GM12878 (cell line): ENCODE results near the gene ADAMTS3. TPM values are rescaled to one million over a fixed set of nuclear protein-coding genes. Genes with fewer than 3 reads are reported as not detected.

Experiments
- ATAC-seq: fragments of 200-7000 bp; cut with Tn5 transposase; 3 replicates; pipeline ENCODE4 v1.9.1; 2020; ENCODE audit warnings: mild to moderate bottlenecking, moderate library complexity
- BruUV-seq: library from RNA; stranded (reverse); fragments of 400-500 nt; replicated peaks from 2 replicates; lab custom pipeline; 2021; lab: Mats Ljungman, UMichigan
- CTCF ChIA-PET: fragments of 300-600 bp; sonication (Branson Sonifier 250); formaldehyde crosslinking; extraction: SDS; loops from one replicate; lab custom pipeline; 2021; ENCODE audit warnings: inconsistent platforms; lab: Yijun Ruan, JAX
- POLR2A ChIA-PET: fragments of 350-600 bp; formaldehyde crosslinking; extraction: SDS; loops from one replicate; lab custom pipeline; 2021; ENCODE audit warnings: inconsistent platforms; lab: Charles Lee
- RAD21 ChIA-PET: fragments of 300-600 bp; sonication (Branson Sonifier 250); formaldehyde crosslinking; loops from one replicate; lab custom pipeline; 2023; ENCODE audit warnings: antibody characterized with exemption; ENCODE audit not compliant: unreplicated experiment; lab: Charles Lee
- SMC1A ChIA-PET: fragments of 300-600 bp; sonication (Branson Sonifier 250); formaldehyde crosslinking; loops from one replicate; lab custom pipeline; 2023; ENCODE audit not compliant: unreplicated experiment, uncharacterized antibody; lab: Charles Lee
- DNase-seq: peaks from one replicate; pipeline ENCODE4 v3.0.0-alpha.2; 2011; ENCODE audit warnings: low read depth, low spot score
- FAIRE-seq: peaks from 3 replicates; lab custom pipeline; 2011; peaks lifted over from hg19 to GRCh38; lab: Jason Lieb, UNC
- H2AFZ ChIP-seq: 2 replicates; pipeline ENCODE4 v1.6.0; 2011; ENCODE audit warnings: low read depth, low read length, control low read depth; ENCODE audit not compliant: control insufficient read depth
- H3K27ac ChIP-seq: 2 replicates; pipeline ENCODE4 v1.5.1; 2011; ENCODE audit warnings: control low read depth; ENCODE audit not compliant: control insufficient read depth, insufficient read depth
- H3K27me3 ChIP-seq, 2 experiments: replicated peaks in 1 of 2; 2 replicates each; pipeline versions ENCODE4 v1.6.0 to v1.6.1; 2011; ENCODE audit warnings: low read length in 1 of 2; ENCODE audit not compliant: control insufficient read depth in 2 of 2, insufficient read depth in 2 of 2
- H3K36me3 ChIP-seq, 2 experiments: 2 replicates each; pipeline ENCODE4 v1.5.1; 2011; ENCODE audit warnings: low read length in 1 of 2; ENCODE audit not compliant: control insufficient read depth in 2 of 2, insufficient read depth in 2 of 2
- H3K4me1 ChIP-seq: 2 replicates; pipeline ENCODE4 v1.6.1; 2011; ENCODE audit warnings: mild to moderate bottlenecking, low read length, moderate library complexity, mixed read lengths; ENCODE audit not compliant: control insufficient read depth, insufficient read depth
- H3K4me2 ChIP-seq: 2 replicates; pipeline ENCODE4 v1.6.0; 2011; ENCODE audit warnings: control low read depth; ENCODE audit not compliant: control insufficient read depth, insufficient read depth
- H3K4me3 ChIP-seq: fragments of 200-600 bp; sonication (generic); 2 replicates; pipeline ENCODE4 v1.5.1; 2016
- H3K79me2 ChIP-seq: 2 replicates; pipeline ENCODE4 v1.6.0; 2011; ENCODE audit warnings: low read length; ENCODE audit not compliant: control insufficient read depth, insufficient read depth
- H3K9ac ChIP-seq: 2 replicates; pipeline ENCODE4 v1.8.0; 2011; ENCODE audit warnings: low read length, control low read depth, mixed read lengths; ENCODE audit not compliant: control insufficient read depth, insufficient read depth
- H3K9me3 ChIP-seq: replicated peaks from 3 replicates; pipeline ENCODE4 v1.5.1; 2011; ENCODE audit warnings: mild to moderate bottlenecking, low read length; ENCODE audit not compliant: control insufficient read depth, insufficient read depth
- H4K20me1 ChIP-seq: 2 replicates; pipeline ENCODE4 v1.6.0; 2011; ENCODE audit not compliant: control insufficient read depth, insufficient read depth
- CBFB ChIP-seq: IDR thresholded peaks from 2 replicates; pipeline ENCODE4 v1.6.1; 2016; ENCODE audit warnings: antibody characterized with exemption, low read depth
- FOS ChIP-seq: IDR thresholded peaks from 3 replicates; pipeline ENCODE4 v1.6.1; 2011; ENCODE audit warnings: borderline replicate concordance; ENCODE audit not compliant: insufficient read length; ENCODE audit errors: extremely low read depth
- FOXM1 ChIP-seq: IDR thresholded peaks from 2 replicates; pipeline ENCODE4 v1.6.1; 2012; ENCODE audit warnings: low read depth, mild to moderate bottlenecking, inconsistent platforms, low read length, moderate library complexity
- GATAD2B ChIP-seq: fragments of 450-650 bp; conservative IDR thresholded peaks from 2 replicates; pipeline ENCODE4 v1.6.1; 2017; ENCODE audit warnings: low read depth, mild to moderate bottlenecking, moderate library complexity
- PAX8 ChIP-seq: fragments of 450-650 bp; IDR thresholded peaks from 2 replicates; pipeline ENCODE4 v1.6.1; 2017; ENCODE audit warnings: mild to moderate bottlenecking, moderate library complexity
- PKNOX1 ChIP-seq: fragments of 450-650 bp; IDR thresholded peaks from 2 replicates; pipeline ENCODE4 v1.6.1; 2016; ENCODE audit warnings: mild to moderate bottlenecking
- RCOR1 ChIP-seq: conservative IDR thresholded peaks from 2 replicates; pipeline ENCODE4 v1.6.1; 2012; ENCODE audit warnings: low read depth, low read length, improper control_type of control experiment
- SIN3A ChIP-seq: IDR thresholded peaks from 2 replicates; pipeline ENCODE4 v1.6.1; 2012; ENCODE audit warnings: low read depth, low read length, improper control_type of control experiment
- SKIL ChIP-seq: fragments of 450-650 bp; IDR thresholded peaks from 2 replicates; pipeline ENCODE4 v1.6.1; 2017; ENCODE audit warnings: mild to moderate bottlenecking, low read depth, inconsistent platforms; ENCODE audit not compliant: poor library complexity, severe bottlenecking
- SP1 ChIP-seq: IDR thresholded peaks from one replicate; pipeline ENCODE4 v1.6.1; 2011; ENCODE audit warnings: low read depth, low read length
- SREBF1 ChIP-seq: IDR thresholded peaks from 2 replicates; pipeline ENCODE4 v1.6.1; 2012; ENCODE audit warnings: mild to moderate bottlenecking, low read length
- TAF1 ChIP-seq: IDR thresholded peaks from 2 replicates; pipeline ENCODE4 v1.6.1; 2011; ENCODE audit warnings: mild to moderate bottlenecking, low read depth, low read length, borderline replicate concordance
- ZBTB33 ChIP-seq: fragments of 450-650 bp; IDR thresholded peaks from 2 replicates; pipeline ENCODE4 v1.6.1; 2017; ENCODE audit warnings: mild to moderate bottlenecking
- ZNF207 ChIP-seq: fragments of 450-650 bp; IDR thresholded peaks from 2 replicates; pipeline ENCODE4 v1.6.1; 2014; ENCODE audit warnings: antibody characterized with exemption, mild to moderate bottlenecking, borderline replicate concordance
- WGBS: methylation state at CpG from one replicate; pipeline ENCODE4 v1.1.6; 2016; ENCODE audit warnings: low lambda C conversion rate; ENCODE audit not compliant: insufficient replicate concordance, insufficient coverage; ENCODE audit errors: missing lambda C conversion rate; 5-methylcytosine and 5-hydroxymethylcytosine counted together
- in situ Hi-C: fragments of 300-500 bp; cut with MboI; formaldehyde crosslinking; loops from 9 replicates; pipeline ENCODE4 v1.14.3; 2018; ENCODE audit warnings: mixed read lengths
- intact Hi-C: fragments of 100-400 bp; cut with micrococcal nuclease; formaldehyde crosslinking; loops from one replicate; pipeline ENCODE4 v1.14.2; 2022; ENCODE audit not compliant: unreplicated experiment
- polyA plus RNA-seq, 11 experiments: library from polyadenylated mRNA; depleted of rRNA in 4 of 11; unstranded in 6 of 11; stranded (reverse) in 5 of 11; fragments of >200 nt; fragmentation: Nextera tagmentation in 4 of 11; fragmentation: Illumina TruSeq in 1 of 11; extraction: Ambion mirVana in 4 of 11; extraction: Trizol in 1 of 11; gene quantifications; 1 replicate in 1 of 11; 2 replicates in 10 of 11; pipeline versions ENCODE4 v1.2.1 to v1.2.3, GENCODE V29; 2011 to 2016; ENCODE audit warnings: inconsistent platforms in 2 of 11, missing spikeins in 2 of 11, low read depth in 1 of 11
- total RNA-seq, 4 experiments: library from RNA; depleted of rRNA in 3 of 4; stranded (reverse); fragments of >200 nt in 3 of 4; fragmentation: Illumina TruSeq in 1 of 4; extraction: Trizol in 1 of 4; gene quantifications; 2 replicates each; pipeline versions ENCODE4 v1.2.1 to v1.2.3, GENCODE V29; 2013 to 2021

The ADAMTS3 gene
- total and polyA plus RNA-seq, 10 of the 15 experiments (the other 5 are each of a cell fraction or from before 2014, with no cell fraction given): under 0.01 to 0.07 (median 0.02) TPM; not detected in 6

- Histone ChIP-seq H3K4me3 (no peak overlapping the region), H3K79me2 (no peaks in the 10 kb centered on the region), H2AFZ (no peak overlapping the region), H4K20me1 (no peaks in the 10 kb centered on the region), H3K27ac (no peak overlapping the region), H3K27me3 (no peaks in the 10 kb centered on the region), H3K4me1 (no peaks in the 10 kb centered on the region), H3K9ac (no peak overlapping the region), H3K36me3 (no peaks in the 10 kb centered on the region), H3K9me3 (no peaks in the 10 kb centered on the region), H3K4me2 (no peak overlapping the region)
- CTCF ChIA-PET: no interaction called here
- RAD21 ChIA-PET: no interaction called here
- BruUV-seq: no TSS peak
- no peak for TF ChIP-seq SKIL
- no peak for TF ChIP-seq SREBF1
- intact Hi-C loops: no loop called here
- SMC1A ChIA-PET: no interaction called here
- 95% methylated on average over 1 of the region's 1 CpG for WGBS
- POLR2A ChIA-PET: no interaction called here
- ATAC-seq: no peak
- FAIRE-seq: no peak
- in situ Hi-C loops: no loop called here
- no peak for DNase-seq
These were observed 37.2 kb downstream of the ADAMTS3 start for GRCh38 chr4:72531768-72532290.

GRCh38 chr4:72531322-72531721, 37.7 kb downstream of the ADAMTS3 start:
- Histone ChIP-seq H3K36me3 (no peaks in the 10 kb centered on the region), H4K20me1 (no peaks in the 10 kb centered on the region), H3K4me2 (no peak overlapping the region), H3K27ac (no peak overlapping the region), H3K9me3 (no peaks in the 10 kb centered on the region), H2AFZ (no peak overlapping the region), H3K4me3 (no peak overlapping the region), H3K79me2 (no peaks in the 10 kb centered on the region), H3K27me3 (no peaks in the 10 kb centered on the region), H3K4me1 (no peaks in the 10 kb centered on the region), H3K9ac (no peak overlapping the region)
- DNase-seq: no peak
- CTCF ChIA-PET: no interaction called here
- SMC1A ChIA-PET: no interaction called here
- no TSS peak for BruUV-seq
- no peak for FAIRE-seq
- POLR2A ChIA-PET: no interaction called here
- intact Hi-C loops: no loop called here
- no peak for ATAC-seq
- RAD21 ChIA-PET: no interaction called here
- in situ Hi-C loops: no loop called here
- WGBS: 52% methylated on average over 3 of the region's 3 CpGs
- TF ChIP-seq CBFB: no peak
- TF ChIP-seq FOXM1: no peak
- no peak for TF ChIP-seq PAX8
- TF ChIP-seq FOS: no peak
- no peak for TF ChIP-seq SIN3A
- no peak for TF ChIP-seq ZBTB33
- TF ChIP-seq GATAD2B: no peak
- no peak for TF ChIP-seq PKNOX1
- TF ChIP-seq RCOR1: no peak
- TF ChIP-seq SP1: no peak
- TF ChIP-seq ZNF207: no peak
- TF ChIP-seq TAF1: no peak
